Upper lobe of left lung (tissue), 6 donors: ENCODE results near the gene SMOC2. TPM values are rescaled to one million over a fixed set of nuclear protein-coding genes. Genes with fewer than 3 reads are reported as not detected.
A peak's percentile ranks its signal among the peaks of the same experiment; 100 is the strongest.

Source experiments
- ATAC-seq, 2 donors: fragments of 200-7000 bp; cut with Tn5 transposase; one replicate each; pipeline ENCODE4 v1.9.1; 2022; ENCODE audit warnings: mild to moderate bottlenecking in 2 of 2, moderate library complexity in 2 of 2; ENCODE audit not compliant: low FRiP score in 2 of 2
- DNase-seq, 2 donors: peaks; one replicate each; pipeline ENCODE4 v3.0.0-alpha.2; 2019 to 2020
- H3K27ac ChIP-seq, 4 donors: fragments of 200-600 bp; sonication (generic); one replicate each; pipeline ENCODE4 v1.5.1; 2016 to 2019
- H3K27me3 ChIP-seq, 4 donors: fragments of 200-600 bp; sonication (generic); one replicate each; pipeline ENCODE4 v1.5.1; 2017 to 2019
- H3K36me3 ChIP-seq, 4 donors: fragments of 200-600 bp; sonication (generic); one replicate each; pipeline ENCODE4 v1.5.1; 2016 to 2019
- H3K4me1 ChIP-seq, 4 donors: fragments of 200-600 bp; sonication (generic); one replicate each; pipeline ENCODE4 v1.5.1; 2018 to 2019
- H3K4me3 ChIP-seq, 4 donors: fragments of 200-600 bp; sonication (generic); one replicate each; pipeline ENCODE4 v1.5.1; 2017 to 2019; ENCODE audit warnings: mild to moderate bottlenecking in 2 of 4, moderate library complexity in 1 of 4
- H3K9me3 ChIP-seq, 4 donors: fragments of 200-600 bp; sonication (generic); one replicate each; pipeline ENCODE4 v1.5.1; 2018 to 2019
- CTCF ChIP-seq, 6 experiments: fragments of 450-650 bp in 4 of 6; fragments of 200-600 bp in 2 of 6; sonication (generic) in 2 of 6; IDR thresholded peaks; one replicate each; pipeline ENCODE4 v1.5.1; 2016 to 2019; ENCODE audit warnings: antibody characterized with exemption in 6 of 6
- EP300 ChIP-seq, 4 donors: sonication (generic); formaldehyde crosslinking; IDR thresholded peaks; one replicate each; pipeline ENCODE4 v1.5.1; 2017; ENCODE audit warnings: antibody characterized with exemption in 4 of 4, control low read depth in 2 of 4
- POLR2A ChIP-seq, 4 donors: fragments of 450-650 bp; IDR thresholded peaks; one replicate each; pipeline ENCODE4 v1.5.1; 2016 to 2017; ENCODE audit warnings: antibody characterized with exemption in 4 of 4, mild to moderate bottlenecking in 2 of 4
- POLR2AphosphoS5 ChIP-seq, 2 donors: sonication (generic); formaldehyde crosslinking; IDR thresholded peaks; one replicate each; pipeline ENCODE4 v1.5.1; 2017; ENCODE audit warnings: antibody characterized with exemption in 2 of 2
- WGBS, 2 donors: methylation state at CpG; one replicate each; pipeline ENCODE4 v1.1.5; 2017 to 2018; 5-methylcytosine and 5-hydroxymethylcytosine counted together
- total RNA-seq, 6 donors: library from RNA; depleted of rRNA in 4 of 6; stranded (reverse); fragments of >200 nt in 4 of 6; gene quantifications; one replicate each; pipeline versions ENCODE4 v1.1.0 to v1.2.1, GENCODE V29; 2016 to 2021
- donor health status: DM: no; HTN: no; CAD: no; lungs with moderate emphysema.
- donor health status: DM: no; HTN: yes; CAD: no; lungs with severe emphysema.

The SMOC2 gene
- total RNA-seq, 6 donors from 2014 or later, result 1.0 to 18.9 (median 5.0) TPM

- ATAC-seq (no peak), DNase-seq (no peak)
- 69 to 85% methylated on average over 5 of the region's 5 CpGs for WGBS, 2 donors
- TF ChIP-seq EP300 (IDR thresholded peaks at IDR 0.05) (no peak), CTCF (IDR thresholded peaks at IDR 0.05) (no peak), POLR2AphosphoS5 (IDR thresholded peaks at IDR 0.05) (no peak), POLR2A (IDR thresholded peaks at IDR 0.05) (no peak)
- H3K27ac ChIP-seq, result peak overlapping the region in 1 of 4 donors; percentile 46
- no peaks in the 10 kb centered on the region for H3K27me3 ChIP-seq
- H3K4me1 ChIP-seq, result peaks cover 0 to 8% (median 2%) of the 10 kb centered on the region in 4 donors
- no peak overlapping the region for H3K4me3 ChIP-seq
- no peaks in the 10 kb centered on the region for H3K9me3 ChIP-seq
- H3K36me3 ChIP-seq, result no peaks in the 10 kb centered on the region
Measured at GRCh38 chr6:168584671-168585070, 143.7 kb downstream of the SMOC2 start.

DNA sequence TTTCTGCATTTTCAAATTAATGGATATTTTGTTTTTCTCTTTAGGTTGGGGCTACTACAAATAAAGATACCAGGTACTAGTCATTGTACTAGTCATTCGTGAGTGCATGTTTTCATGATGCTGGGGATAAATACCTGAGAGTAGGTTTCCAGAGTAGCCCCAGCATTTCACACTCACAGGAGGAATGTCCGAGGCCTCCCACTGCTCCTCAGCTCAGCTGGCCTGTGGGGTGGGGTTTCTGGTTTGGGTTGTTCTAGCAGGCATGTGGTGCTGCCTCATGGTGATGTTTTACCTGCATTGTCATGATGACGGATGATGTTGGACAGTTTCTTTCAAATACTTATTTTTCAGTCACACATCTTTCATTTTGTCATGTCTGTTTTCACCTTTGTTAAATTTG, 144.5 kb downstream of the SMOC2 start:
- no peak for TF ChIP-seq POLR2A (IDR thresholded peaks at IDR 0.05)
- no peak for TF ChIP-seq POLR2AphosphoS5 (IDR thresholded peaks at IDR 0.05)
- no peak for TF ChIP-seq EP300 (IDR thresholded peaks at IDR 0.05)
- no peak for TF ChIP-seq CTCF (IDR thresholded peaks at IDR 0.05)
- no peak for DNase-seq
- Histone ChIP-seq H3K9me3 (no peaks in the 10 kb centered on the region), H3K27me3 (no peaks in the 10 kb centered on the region), H3K4me3 (no peak overlapping the region), H3K36me3 (no peaks in the 10 kb centered on the region), H3K4me1 (peaks cover 0 to 8% (median 2%) of the 10 kb centered on the region in 4 donors), H3K27ac (no peak overlapping the region)
- no peak for ATAC-seq
- 56 to 78% methylated on average over 3 of the region's 3 CpGs for WGBS, 2 donors

DNA sequence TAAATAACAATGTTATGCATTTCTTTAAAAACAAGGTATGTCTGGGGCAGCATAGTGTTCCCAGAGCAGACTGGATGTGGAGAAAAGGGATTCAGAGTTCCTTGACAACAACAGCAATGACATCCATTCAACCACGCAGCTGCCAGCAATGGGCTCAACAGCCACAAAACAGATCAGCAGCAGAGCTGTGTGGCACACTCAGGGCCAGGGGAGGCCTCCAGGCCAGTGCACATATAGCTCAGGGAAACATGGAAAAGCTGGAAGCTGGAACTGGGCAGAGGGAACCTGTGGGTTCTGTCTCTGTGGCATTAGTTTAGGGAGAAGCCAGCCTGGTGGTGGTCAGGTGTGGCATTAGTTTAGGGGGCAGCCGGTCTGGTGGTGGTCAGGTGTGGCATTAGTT, 148.3 kb downstream of the SMOC2 start:
- H3K4me3 ChIP-seq, result no peak overlapping the region
- WGBS, 2 donors, result 87 to 93% methylated on average over 2 of the region's 2 CpGs
- no peak overlapping the region for H3K27ac ChIP-seq
- peaks cover 0 to 4% (median 0%) of the 10 kb centered on the region in 4 donors for H3K4me1 ChIP-seq
- no peaks in the 10 kb centered on the region for H3K27me3 ChIP-seq
- no peaks in the 10 kb centered on the region for H3K9me3 ChIP-seq
- no peak for ATAC-seq
- no peaks in the 10 kb centered on the region for H3K36me3 ChIP-seq
- no peak for DNase-seq
- TF ChIP-seq CTCF (IDR thresholded peaks at IDR 0.05) (no peak), POLR2AphosphoS5 (IDR thresholded peaks at IDR 0.05) (no peak), POLR2A (IDR thresholded peaks at IDR 0.05) (no peak), EP300 (IDR thresholded peaks at IDR 0.05) (no peak)

- Histone ChIP-seq H3K4me1 (no peaks in the 10 kb centered on the region), H3K27me3 (no peaks in the 10 kb centered on the region), H3K4me3 (no peak overlapping the region), H3K9me3 (no peaks in the 10 kb centered on the region), H3K36me3 (no peaks in the 10 kb centered on the region), H3K27ac (no peak overlapping the region)
- TF ChIP-seq POLR2A (IDR thresholded peaks at IDR 0.05), result no peak
- TF ChIP-seq EP300 (IDR thresholded peaks at IDR 0.05), result no peak
- TF ChIP-seq CTCF (IDR thresholded peaks at IDR 0.05), result no peak
- TF ChIP-seq POLR2AphosphoS5 (IDR thresholded peaks at IDR 0.05), result no peak
- ATAC-seq (no peak), DNase-seq (no peak)
- 81 to 82% methylated on average over 9 to 10 of the region's 10 CpGs for WGBS, 2 donors
Measured at GRCh38 chr6:168590406-168590805, 149.4 kb downstream of the SMOC2 start.

- H3K36me3 ChIP-seq, result no peaks in the 10 kb centered on the region
- no peak overlapping the region for H3K27ac ChIP-seq
- WGBS, 2 donors, result 74 to 75% methylated on average over 11 of the region's 11 CpGs
- ATAC-seq, result no peak
- no peaks in the 10 kb centered on the region for H3K4me1 ChIP-seq
- no peak for DNase-seq
- no peak overlapping the region for H3K4me3 ChIP-seq
- H3K9me3 ChIP-seq, result no peaks in the 10 kb centered on the region
- H3K27me3 ChIP-seq, result no peaks in the 10 kb centered on the region
- TF ChIP-seq POLR2AphosphoS5 (IDR thresholded peaks at IDR 0.05) (no peak), POLR2A (IDR thresholded peaks at IDR 0.05) (no peak), CTCF (IDR thresholded peaks at IDR 0.05) (no peak), EP300 (IDR thresholded peaks at IDR 0.05) (no peak)
Measured at GRCh38 chr6:168596344-168596743, 155.4 kb downstream of the SMOC2 start.
